Kidney (tissue), 14 donors: ENCODE data around the gene OR2H1. TPM values are rescaled to one million over a fixed set of nuclear protein-coding genes. Genes with fewer than 3 reads are reported as not detected.

Experiments used
- DNase-seq, 5 donors: peaks; one replicate each; pipeline ENCODE4 v3.0.0-alpha.2; 2013 to 2020
- FAIRE-seq: peaks from 2 replicates; lab custom pipeline; 2012; peaks lifted over from hg19 to GRCh38; lab: Jason Lieb, UNC
- H3K27ac ChIP-seq, 2 donors: one replicate each; pipeline ENCODE4 v1.7.0; 2013; ENCODE audit warnings: low read depth in 2 of 2, low read length in 2 of 2, inconsistent platforms in 1 of 2
- H3K27me3 ChIP-seq: one replicate; pipeline ENCODE4 v1.7.1; 2013; ENCODE audit warnings: low read length, inconsistent platforms; ENCODE audit not compliant: control insufficient read depth, insufficient read depth
- H3K36me3 ChIP-seq, 3 donors: one replicate each; pipeline versions ENCODE4 v1.7.0 to v1.7.1; 2013; ENCODE audit warnings: low read length in 3 of 3, control low read depth in 1 of 3, inconsistent platforms in 1 of 3; ENCODE audit not compliant: insufficient read depth in 3 of 3, control insufficient read depth in 2 of 3
- H3K4me1 ChIP-seq, 3 donors: one replicate each; pipeline versions ENCODE4 v1.7.0 to v1.7.1; 2013; ENCODE audit warnings: low read length in 3 of 3, inconsistent platforms in 1 of 3, low read depth in 1 of 3; ENCODE audit not compliant: control insufficient read depth in 2 of 3, insufficient read depth in 2 of 3
- H3K4me3 ChIP-seq, 3 donors: one replicate each; pipeline versions ENCODE4 v1.7.0 to v1.8.1; 2013; ENCODE audit warnings: low read length in 3 of 3, control low read depth in 1 of 3, inconsistent platforms in 1 of 3
- H3K9ac ChIP-seq, 3 donors: one replicate each; pipeline versions ENCODE4 v1.7.0 to v1.7.1; 2013; ENCODE audit warnings: low read length in 3 of 3, control low read depth in 1 of 3, inconsistent platforms in 1 of 3
- H3K9me3 ChIP-seq, 3 donors: one replicate each; pipeline versions ENCODE4 v1.7.0 to v1.7.1; 2013; ENCODE audit warnings: low read length in 3 of 3, control low read depth in 1 of 3, inconsistent platforms in 1 of 3; ENCODE audit not compliant: control insufficient read depth in 2 of 3, insufficient read depth in 1 of 3
- intact Hi-C: fragments of 100-400 bp; cut with DNase I; formaldehyde crosslinking; loops from one replicate; pipeline ENCODE4 v1.11.1; 2022
- polyA plus RNA-seq: library from polyadenylated mRNA; stranded (reverse); fragments of 350-450 nt; fragmentation: Illumina TruSeq; extraction: RNeasy Lipid Tissue Mini Kit (QIAGEN cat#74804); gene quantifications from one replicate; pipeline ENCODE4 v1.2.3, GENCODE V29; 2014; ENCODE audit warnings: low read depth, low replicate concordance; ENCODE audit not compliant: insufficient read depth
- total RNA-seq: library from RNA; stranded (reverse); fragmentation: NEBNext Ultra II Directional; extraction: Animal tissue kit (Norgen Biotek cat#: 25700); gene quantifications from one replicate; pipeline ENCODE4 v1.2.1, GENCODE V29; 2021
- TF ChIP-seq, protein P1 (sequence below): IDR thresholded peaks from 3 replicates; pipeline ENCODE4 v1.5.1; 2012; ENCODE audit warnings: mild to moderate bottlenecking, moderate library complexity, borderline replicate concordance; ENCODE audit not compliant: insufficient read depth; ENCODE audit errors: extremely low read depth
- donor health status: control.
- donor health status: control.
- donor health status: control.
- donor health status: control.
- donor health status: control.
- donor health status: DM: yes; HTN: yes; CAD: no.
- donor health status: Normal renal cell carcinoma (clear cell type).

Gene OR2H1
- total and polyA plus RNA-seq, 2 donors from 2014 or later, result not detected

GRCh38 chr6:29483186-29483585 lies 26.2 kb downstream of the OR2H1 start:
- Histone ChIP-seq H3K36me3 (no peaks in the 10 kb centered on the region), H3K4me3 (no peak overlapping the region), H3K27ac (no peak overlapping the region), H3K27me3 (no peaks in the 10 kb centered on the region), H3K4me1 (no peaks in the 10 kb centered on the region), H3K9ac (no peak overlapping the region), H3K9me3 (no peaks in the 10 kb centered on the region)
- intact Hi-C loops, result no loop called here
- DNase-seq, result no peak
- TF ChIP-seq, protein P1, sequence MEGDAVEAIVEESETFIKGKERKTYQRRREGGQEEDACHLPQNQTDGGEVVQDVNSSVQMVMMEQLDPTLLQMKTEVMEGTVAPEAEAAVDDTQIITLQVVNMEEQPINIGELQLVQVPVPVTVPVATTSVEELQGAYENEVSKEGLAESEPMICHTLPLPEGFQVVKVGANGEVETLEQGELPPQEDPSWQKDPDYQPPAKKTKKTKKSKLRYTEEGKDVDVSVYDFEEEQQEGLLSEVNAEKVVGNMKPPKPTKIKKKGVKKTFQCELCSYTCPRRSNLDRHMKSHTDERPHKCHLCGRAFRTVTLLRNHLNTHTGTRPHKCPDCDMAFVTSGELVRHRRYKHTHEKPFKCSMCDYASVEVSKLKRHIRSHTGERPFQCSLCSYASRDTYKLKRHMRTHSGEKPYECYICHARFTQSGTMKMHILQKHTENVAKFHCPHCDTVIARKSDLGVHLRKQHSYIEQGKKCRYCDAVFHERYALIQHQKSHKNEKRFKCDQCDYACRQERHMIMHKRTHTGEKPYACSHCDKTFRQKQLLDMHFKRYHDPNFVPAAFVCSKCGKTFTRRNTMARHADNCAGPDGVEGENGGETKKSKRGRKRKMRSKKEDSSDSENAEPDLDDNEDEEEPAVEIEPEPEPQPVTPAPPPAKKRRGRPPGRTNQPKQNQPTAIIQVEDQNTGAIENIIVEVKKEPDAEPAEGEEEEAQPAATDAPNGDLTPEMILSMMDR, result no peak
- FAIRE-seq, result no peak

GRCh38 chr6:29483735-29484134 lies 26.8 kb downstream of the OR2H1 start:
- H3K4me1 ChIP-seq, result no peaks in the 10 kb centered on the region
- DNase-seq, result no peak
- no peak for FAIRE-seq
- no peaks in the 10 kb centered on the region for H3K36me3 ChIP-seq
- H3K9ac ChIP-seq, result no peak overlapping the region
- no peaks in the 10 kb centered on the region for H3K9me3 ChIP-seq
- no peak overlapping the region for H3K27ac ChIP-seq
- no peak overlapping the region for H3K4me3 ChIP-seq
- TF ChIP-seq, protein P1, result no peak
- no peaks in the 10 kb centered on the region for H3K27me3 ChIP-seq
- intact Hi-C loops, result no loop called here

DNA sequence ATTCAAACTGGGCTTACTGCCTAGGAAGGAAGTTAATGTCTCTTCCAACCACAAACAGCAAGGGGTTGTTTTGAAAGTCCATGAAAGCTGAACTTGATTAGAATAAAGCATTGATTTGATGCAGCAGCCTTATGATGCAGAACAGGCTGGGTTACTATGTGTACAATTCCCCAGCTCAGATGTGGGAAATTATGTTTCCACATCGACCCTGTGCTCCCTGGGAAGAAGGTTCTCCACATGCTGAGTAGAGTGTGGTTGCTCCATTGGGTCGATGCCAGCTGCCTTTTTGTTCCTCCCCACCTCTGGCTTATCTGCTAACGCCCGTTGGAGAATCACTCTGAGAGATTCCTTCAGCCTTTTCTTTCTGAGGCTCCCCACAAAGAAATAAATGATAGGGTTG lies 29.6 kb downstream of the OR2H1 start:
- Histone ChIP-seq H3K9ac (no peak overlapping the region), H3K27ac (no peak overlapping the region), H3K4me3 (no peak overlapping the region), H3K27me3 (no peaks in the 10 kb centered on the region), H3K4me1 (no peaks in the 10 kb centered on the region), H3K9me3 (no peaks in the 10 kb centered on the region), H3K36me3 (no peaks in the 10 kb centered on the region)
- no peak for FAIRE-seq
- intact Hi-C loops, result no loop called here
- TF ChIP-seq, protein P1, result no peak
- no peak for DNase-seq

DNA sequence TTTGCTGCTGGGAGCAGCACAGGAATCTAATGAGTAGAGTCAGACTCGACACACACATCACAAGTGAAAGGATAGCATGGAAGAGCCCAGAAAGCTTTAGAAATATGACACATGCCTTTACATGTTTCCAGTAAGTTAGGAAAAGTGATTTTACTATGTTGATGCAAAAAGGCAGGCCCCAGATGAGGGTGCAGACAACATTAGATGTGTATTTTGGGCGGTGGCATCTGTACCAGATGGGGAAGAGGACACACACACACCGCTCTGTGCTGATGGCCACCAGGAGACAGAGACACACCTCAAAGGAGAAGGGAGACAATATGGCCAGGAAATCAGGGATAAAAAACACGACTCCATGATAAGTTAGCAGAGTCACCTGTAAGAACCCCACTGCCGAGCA lies 30.2 kb downstream of the OR2H1 start:
- intact Hi-C loops, result no loop called here
- Histone ChIP-seq H3K27ac (no peak overlapping the region), H3K9ac (no peak overlapping the region), H3K27me3 (no peaks in the 10 kb centered on the region), H3K4me1 (no peaks in the 10 kb centered on the region), H3K4me3 (no peak overlapping the region), H3K36me3 (no peaks in the 10 kb centered on the region), H3K9me3 (no peaks in the 10 kb centered on the region)
- FAIRE-seq, result no peak
- TF ChIP-seq, protein P1, result no peak
- DNase-seq, result no peak
